Ovary (tissue), 9 donors: Measurements from ENCODE around the gene TNFSF12. TPM values are rescaled to one million over a fixed set of nuclear protein-coding genes. Genes with fewer than 3 reads are reported as not detected.

Source experiments
- DNase-seq, 5 donors: peaks; one replicate each; pipeline ENCODE4 v3.0.0-alpha.2; 2019 to 2020
- H3K27ac ChIP-seq, 2 donors: fragments of 200-600 bp; one replicate each; pipeline versions ENCODE4 v1.5.1 to v1.8.0; 2019 to 2022
- H3K27me3 ChIP-seq: fragments of 200-600 bp; one replicate; pipeline ENCODE4 v1.8.0; 2022
- H3K36me3 ChIP-seq: fragments of 200-600 bp; sonication (generic); one replicate; pipeline ENCODE4 v1.5.1; 2019
- H3K4me1 ChIP-seq: one replicate; pipeline ENCODE4 v1.8.1; 2013; ENCODE audit warnings: mild to moderate bottlenecking, moderate library complexity; ENCODE audit not compliant: insufficient read depth
- H3K4me3 ChIP-seq: fragments of 200-600 bp; sonication (generic); one replicate; pipeline ENCODE4 v1.5.1; 2017
- H3K9me3 ChIP-seq, 2 donors: fragments of 200-600 bp in 1 of 2; sonication (generic) in 1 of 2; one replicate each; pipeline versions ENCODE4 v1.5.1 to v1.8.1; 2013 to 2019; ENCODE audit warnings: mild to moderate bottlenecking in 1 of 2, moderate library complexity in 1 of 2
- CTCF ChIP-seq, 3 donors: fragments of 450-650 bp in 2 of 3; fragments of 200-600 bp in 1 of 3; IDR thresholded peaks; one replicate each; pipeline versions ENCODE4 v1.5.1 to v1.8.0; 2016 to 2022; ENCODE audit warnings: antibody characterized with exemption in 3 of 3, mild to moderate bottlenecking in 1 of 3
- EP300 ChIP-seq: sonication (generic); formaldehyde crosslinking; IDR thresholded peaks from one replicate; pipeline ENCODE4 v1.6.1; 2017; ENCODE audit warnings: antibody characterized with exemption
- POLR2A ChIP-seq: fragments of 450-650 bp; IDR thresholded peaks from one replicate; pipeline ENCODE4 v1.6.1; 2017; ENCODE audit warnings: antibody characterized with exemption, mild to moderate bottlenecking, moderate library complexity
- WGBS, 3 donors: extraction: QIAGEN DNeasy Blood & Tissue Kit in 1 of 3; methylation state at CpG; one replicate each; pipeline versions ENCODE4 v1.1.5 to v1.1.7; 2013 to 2017; 5-methylcytosine and 5-hydroxymethylcytosine counted together
- intact Hi-C, 4 donors: fragments of 100-400 bp; cut with DNase I; formaldehyde crosslinking; loops; one replicate each; pipeline versions ENCODE4 v1.11.0 to v1.15.1; 2022 to 2023
- polyA plus RNA-seq, 2 donors: library from polyadenylated mRNA; stranded (reverse); fragments of 200-250 nt in 1 of 2; fragments of 350-450 nt in 1 of 2; fragmentation: Illumina TruSeq in 1 of 2; extraction: RNeasy Lipid Tissue Mini Kit (QIAGEN cat#74804) in 1 of 2; gene quantifications; one replicate each; pipeline ENCODE4 v1.2.3, GENCODE V29; 2013 to 2014
- total RNA-seq, 7 donors: library from RNA; depleted of rRNA in 2 of 7; stranded (reverse); fragments of >200 nt in 2 of 7; fragmentation: NEBNext Ultra II Directional in 3 of 7; extraction: Animal tissue kit (Norgen Biotek cat#: 25700) in 3 of 7; gene quantifications; one replicate each; pipeline versions ENCODE4 v1.1.0 to v1.2.4, GENCODE V29; 2016 to 2023
- donor health status: DM: no; HTN: no; CAD: no; lungs with moderate emphysema.
- donor health status: DM: no; HTN: no; CAD: no.
- donor health status: Bipolar disorder and iron deficiency.
- donor health status: DM: yes; HTN: yes; CAD: no.
- donor health status: DM: no; HTN: no; CAD: no.
- donor health status: DM: yes; HTN: yes; CAD: no.

The TNFSF12 gene
- total and polyA plus RNA-seq, 9 donors: 26.6 to 78.3 (median 59.6) TPM

GRCh38 chr17:7502171-7502847 lies 46.5 kb upstream of the TNFSF12 start:
- H3K36me3 ChIP-seq: no peaks in the 10 kb centered on the region

GRCh38 chr17:7502987-7503386 lies 45.9 kb upstream of the TNFSF12 start:
- H3K9me3 ChIP-seq: no peaks in the 10 kb centered on the region
- no peak for DNase-seq
- no peaks in the 10 kb centered on the region for H3K27me3 ChIP-seq
- H3K27ac ChIP-seq: no peak overlapping the region
- H3K4me3 ChIP-seq: no peak overlapping the region
- H3K36me3 ChIP-seq: no peaks in the 10 kb centered on the region
- no peaks in the 10 kb centered on the region for H3K4me1 ChIP-seq
- TF ChIP-seq EP300: no peak
- TF ChIP-seq POLR2A: no peak
- no peak for TF ChIP-seq CTCF (IDR thresholded peaks at IDR 0.05)
- intact Hi-C loops: no loop called here
- 76 to 81% (median 76%) methylated on average over 14 of the region's 14 CpGs for WGBS, 3 donors

More at GRCh38 chr17:7502171-7502847, 46.5 kb upstream of the TNFSF12 start:
- WGBS, 3 donors: 88 to 89% (median 88%) methylated on average over 20 of the region's 20 CpGs
- TF ChIP-seq POLR2A: no peak
- TF ChIP-seq CTCF (IDR thresholded peaks at IDR 0.05): no peak
- TF ChIP-seq EP300: no peak
- Histone ChIP-seq H3K27me3 (no peaks in the 10 kb centered on the region), H3K4me3 (no peak overlapping the region), H3K4me1 (no peaks in the 10 kb centered on the region), H3K9me3 (no peaks in the 10 kb centered on the region), H3K27ac (no peak overlapping the region)
- no peak for DNase-seq
- intact Hi-C loops: no loop called here

GRCh38 chr17:7503521-7503920 lies 45.3 kb upstream of the TNFSF12 start:
- H3K9me3 ChIP-seq: no peaks in the 10 kb centered on the region
- intact Hi-C loops: no loop called here
- no peak overlapping the region for H3K27ac ChIP-seq
- WGBS, 3 donors: 86 to 94% (median 91%) methylated on average over 8 of the region's 8 CpGs
- no peak for DNase-seq
- no peaks in the 10 kb centered on the region for H3K4me1 ChIP-seq
- no peaks in the 10 kb centered on the region for H3K36me3 ChIP-seq
- no peaks in the 10 kb centered on the region for H3K27me3 ChIP-seq
- TF ChIP-seq EP300 (no peak), CTCF (IDR thresholded peaks at IDR 0.05) (no peak), POLR2A (no peak)
- H3K4me3 ChIP-seq: no peak overlapping the region

GRCh38 chr17:7508145-7508544 lies 40.7 kb upstream of the TNFSF12 start:
- H3K4me3 ChIP-seq: no peak overlapping the region
- no peak for TF ChIP-seq CTCF (IDR thresholded peaks at IDR 0.05)
- TF ChIP-seq POLR2A: no peak
- no peak for TF ChIP-seq EP300
- H3K27ac ChIP-seq: no peak overlapping the region
- H3K4me1 ChIP-seq: no peaks in the 10 kb centered on the region
- 60 to 62% (median 62%) methylated on average over 11 of the region's 11 CpGs for WGBS, 3 donors
- no peak for DNase-seq
- no peaks in the 10 kb centered on the region for H3K9me3 ChIP-seq
- H3K27me3 ChIP-seq: no peaks in the 10 kb centered on the region
- no peaks in the 10 kb centered on the region for H3K36me3 ChIP-seq
- intact Hi-C loops: no loop called here
